Stimulated activated CD4-positive, alpha-beta T cell treated with anti-CD3 and anti-CD28 coated beads, Interleukin-1b, Interleukin-23, amount 100 ng/mL, for 1 hour (primary cell): ENCODE data around the gene CEBPG.
A peak's percentile ranks its signal among the peaks of the same experiment; 100 is the strongest.

Experiments
- DNase-seq, 2 donors: peaks; one replicate each; pipeline ENCODE4 v3.0.0-alpha.2; 2020; ENCODE audit warnings: low read depth in 2 of 2

CEBPG gene

GRCh38 chr19:33420821-33421220 lies 47.3 kb downstream of the CEBPG start:
- no peak for DNase-seq

GRCh38 chr19:33421368-33421767 lies 47.9 kb downstream of the CEBPG start:
- DNase-seq = no peak

GRCh38 chr19:33422369-33423180 lies 49.1 kb downstream of the CEBPG start:
- no peak for DNase-seq

- no peak for DNase-seq
Measured at GRCh38 chr19:33424181-33424580, 50.7 kb downstream of the CEBPG start.

GRCh38 chr19:33426621-33427361 lies 53.3 kb downstream of the CEBPG start:
- DNase-seq = no peak

GRCh38 chr19:33427801-33428626 lies 54.5 kb downstream of the CEBPG start:
- no peak for DNase-seq

GRCh38 chr19:33428627-33429125 lies 55.2 kb downstream of the CEBPG start:
- DNase-seq = no peak

- DNase-seq = no peak
Measured at GRCh38 chr19:33429891-33430673, 56.6 kb downstream of the CEBPG start.

- peak; percentile 27 to 52 for DNase-seq
Measured at GRCh38 chr19:33430674-33431277, 57.3 kb downstream of the CEBPG start.

GRCh38 chr19:33432015-33432414 lies 58.5 kb downstream of the CEBPG start:
- DNase-seq = no peak
